Sigmoid colon (tissue), 7 donors: Measurements from ENCODE around the gene LTO1. TPM values are rescaled to one million over a fixed set of nuclear protein-coding genes. Genes with fewer than 3 reads are reported as not detected.

ENCODE experiments used
- DNase-seq: peaks from one replicate; pipeline ENCODE4 v3.0.0-alpha.2; 2019
- H3K27ac ChIP-seq, 4 donors: fragments of 200-600 bp; sonication (generic); one replicate each; pipeline ENCODE4 v1.5.1; 2016 to 2019; ENCODE audit warnings: mild to moderate bottlenecking in 1 of 4
- H3K27me3 ChIP-seq, 3 donors: fragments of 200-600 bp; sonication (generic); one replicate each; pipeline ENCODE4 v1.5.1; 2019; ENCODE audit warnings: mild to moderate bottlenecking in 1 of 3
- H3K36me3 ChIP-seq, 4 donors: fragments of 200-600 bp; sonication (generic); one replicate each; pipeline ENCODE4 v1.5.1; 2016 to 2019
- H3K4me1 ChIP-seq, 4 donors: fragments of 200-600 bp; sonication (generic); one replicate each; pipeline ENCODE4 v1.5.1; 2017 to 2019
- H3K4me3 ChIP-seq, 4 donors: fragments of 200-600 bp; sonication (generic); one replicate each; pipeline ENCODE4 v1.5.1; 2017 to 2019; ENCODE audit warnings: mild to moderate bottlenecking in 2 of 4, moderate library complexity in 1 of 4
- H3K9me3 ChIP-seq, 4 donors: fragments of 200-600 bp in 3 of 4; sonication (generic) in 3 of 4; one replicate each; pipeline versions ENCODE4 v1.5.1 to v1.6.1; 2013 to 2019
- CTCF ChIP-seq, 4 experiments: fragments of 450-650 bp in 3 of 4; fragments of 200-600 bp in 1 of 4; IDR thresholded peaks; one replicate each; pipeline ENCODE4 v1.5.1; 2016 to 2019; ENCODE audit warnings: antibody characterized with exemption in 4 of 4, mild to moderate bottlenecking in 3 of 4, moderate library complexity in 2 of 4
- EP300 ChIP-seq, 4 donors: sonication (generic); formaldehyde crosslinking; IDR thresholded peaks; one replicate each; pipeline ENCODE4 v1.6.1; 2017; ENCODE audit warnings: antibody characterized with exemption in 4 of 4
- POLR2A ChIP-seq, 2 donors: fragments of 450-650 bp; IDR thresholded peaks; one replicate each; pipeline ENCODE4 v1.6.1; 2016; ENCODE audit warnings: antibody characterized with exemption in 2 of 2, mild to moderate bottlenecking in 2 of 2, moderate library complexity in 2 of 2
- POLR2AphosphoS5 ChIP-seq, 4 donors: sonication (generic); formaldehyde crosslinking; IDR thresholded peaks; one replicate each; pipeline ENCODE4 v1.6.1; 2017; ENCODE audit warnings: antibody characterized with exemption in 4 of 4
- WGBS, 2 donors: extraction: QIAGEN DNeasy Blood & Tissue Kit; methylation state at CpG; one replicate each; pipeline ENCODE4 v1.1.7; 2013; 5-methylcytosine and 5-hydroxymethylcytosine counted together
- intact Hi-C: fragments of 100-400 bp; cut with DNase I; formaldehyde crosslinking; loops from one replicate; pipeline ENCODE4 v1.15.1; 2023
- polyA plus RNA-seq, 3 donors: library from polyadenylated mRNA; stranded (reverse); fragments of 200-250 nt; gene quantifications; one replicate each; pipeline ENCODE4 v1.2.3, GENCODE V29; 2013
- total RNA-seq, 4 donors: library from RNA; depleted of rRNA; stranded (reverse); fragments of >200 nt; gene quantifications; one replicate each; pipeline ENCODE4 v1.1.0, GENCODE V29; 2016
- donor health status: healthy with polysubstance abuse.
- donor health status: Bipolar disorder and iron deficiency.
- donor health status: healthy.

Gene LTO1
- total and polyA plus RNA-seq, 7 donors, result 12.0 to 42.9 (median 20.2) TPM

- Histone ChIP-seq H3K9me3 (no peaks in the 10 kb centered on the region), H3K27ac (no peak overlapping the region), H3K4me1 (peaks cover 0 to 10% (median 3%) of the 10 kb centered on the region in 4 donors), H3K36me3 (peaks cover 0 to 54% (median 13%) of the 10 kb centered on the region in 4 donors), H3K4me3 (no peak overlapping the region), H3K27me3 (no peaks in the 10 kb centered on the region)
- TF ChIP-seq POLR2AphosphoS5 (IDR thresholded peaks at IDR 0.05), result no peak
- no peak for TF ChIP-seq EP300 (IDR thresholded peaks at IDR 0.05)
- TF ChIP-seq POLR2A (IDR thresholded peaks at IDR 0.05), result no peak
- TF ChIP-seq CTCF (IDR thresholded peaks at IDR 0.05), result no peak
- no peak for DNase-seq
- intact Hi-C loops, result no loop called here
- 87 to 90% methylated on average over 16 of the region's 16 CpGs for WGBS, 2 donors
Measured at GRCh38 chr11:69662021-69662698, 13.0 kb downstream of the LTO1 start.

GRCh38 chr11:69661413-69661715 lies 13.8 kb downstream of the LTO1 start:
- WGBS, 2 donors, result 75 to 94% methylated on average over 10 of the region's 10 CpGs
- Histone ChIP-seq H3K4me1 (peaks cover 0 to 10% (median 3%) of the 10 kb centered on the region in 4 donors), H3K27me3 (no peaks in the 10 kb centered on the region), H3K27ac (no peak overlapping the region), H3K36me3 (peaks cover 0 to 46% (median 10%) of the 10 kb centered on the region in 4 donors), H3K4me3 (no peak overlapping the region), H3K9me3 (no peaks in the 10 kb centered on the region)
- no peak for TF ChIP-seq POLR2A (IDR thresholded peaks at IDR 0.05)
- no peak for TF ChIP-seq POLR2AphosphoS5 (IDR thresholded peaks at IDR 0.05)
- TF ChIP-seq EP300 (IDR thresholded peaks at IDR 0.05), result no peak
- DNase-seq, result no peak
- intact Hi-C loops, result no loop called here

GRCh38 chr11:69660001-69660500 lies 15.1 kb downstream of the LTO1 start:
- 90 to 93% methylated on average over 4 of the region's 4 CpGs for WGBS, 2 donors
- Histone ChIP-seq H3K4me1 (peaks cover 0 to 10% (median 3%) of the 10 kb centered on the region in 4 donors), H3K27me3 (no peaks in the 10 kb centered on the region), H3K4me3 (no peak overlapping the region), H3K36me3 (peaks cover 0 to 33% (median 8%) of the 10 kb centered on the region in 4 donors), H3K27ac (no peak overlapping the region), H3K9me3 (no peaks in the 10 kb centered on the region)
- no peak for DNase-seq
- TF ChIP-seq POLR2A (IDR thresholded peaks at IDR 0.05) (no peak), CTCF (IDR thresholded peaks at IDR 0.05) (no peak), POLR2AphosphoS5 (IDR thresholded peaks at IDR 0.05) (no peak), EP300 (IDR thresholded peaks at IDR 0.05) (no peak)
- intact Hi-C loops, result no loop called here

- Histone ChIP-seq H3K4me3 (no peak overlapping the region), H3K9me3 (no peaks in the 10 kb centered on the region), H3K27ac (no peak overlapping the region), H3K4me1 (peaks cover 0 to 10% (median 3%) of the 10 kb centered on the region in 4 donors), H3K36me3 (peaks cover 0 to 28% (median 8%) of the 10 kb centered on the region in 4 donors), H3K27me3 (no peaks in the 10 kb centered on the region)
- no peak for DNase-seq
- intact Hi-C loops, result no loop called here
- no peak for TF ChIP-seq POLR2A (IDR thresholded peaks at IDR 0.05)
- TF ChIP-seq CTCF (IDR thresholded peaks at IDR 0.05), result no peak
- TF ChIP-seq EP300 (IDR thresholded peaks at IDR 0.05), result no peak
- no peak for TF ChIP-seq POLR2AphosphoS5 (IDR thresholded peaks at IDR 0.05)
- 92 to 95% methylated on average over 12 of the region's 12 CpGs for WGBS, 2 donors
Measured at GRCh38 chr11:69659591-69659990, 15.6 kb downstream of the LTO1 start.

GRCh38 chr11:69658626-69659450 lies 16.3 kb downstream of the LTO1 start:
- no peak for TF ChIP-seq EP300 (IDR thresholded peaks at IDR 0.05)
- TF ChIP-seq POLR2AphosphoS5 (IDR thresholded peaks at IDR 0.05), result no peak
- TF ChIP-seq POLR2A (IDR thresholded peaks at IDR 0.05), result no peak
- TF ChIP-seq CTCF (IDR thresholded peaks at IDR 0.05), result no peak
- Histone ChIP-seq H3K27me3 (no peaks in the 10 kb centered on the region), H3K4me3 (no peak overlapping the region), H3K4me1 (peaks cover 0 to 10% (median 3%) of the 10 kb centered on the region in 4 donors), H3K9me3 (no peaks in the 10 kb centered on the region), H3K27ac (no peak overlapping the region), H3K36me3 (peaks cover 0 to 28% (median 6%) of the 10 kb centered on the region in 4 donors)
- WGBS, 2 donors, result 85 to 88% methylated on average over 18 of the region's 18 CpGs
- intact Hi-C loops, result no loop called here
- DNase-seq, result no peak
